Testis (tissue), 2 donors: ENCODE measurements around the gene YLPM1.

Source experiments
- CTCF ChIP-seq, 3 experiments: fragments of 450-650 bp in 2 of 3; fragments of 200-600 bp in 1 of 3; sonication (generic) in 1 of 3; IDR thresholded peaks; one replicate each; pipeline ENCODE4 v1.5.1; 2016 to 2019; ENCODE audit warnings: antibody characterized with exemption in 3 of 3, mild to moderate bottlenecking in 2 of 3, moderate library complexity in 1 of 3
- POLR2A ChIP-seq: fragments of 450-650 bp; IDR thresholded peaks from one replicate; pipeline ENCODE4 v1.6.1; 2017; ENCODE audit warnings: antibody characterized with exemption, mild to moderate bottlenecking, moderate library complexity

- TF ChIP-seq CTCF (IDR thresholded peaks at IDR 0.05): no peak
- TF ChIP-seq POLR2A: no peak
Observed at GRCh38 chr14:74867673-74868072, 104.6 kb downstream of the YLPM1 start.
